ENCODE measurements around the gene BCDIN3D. TPM values are rescaled to one million over a fixed set of nuclear protein-coding genes. Genes with fewer than 3 reads are reported as not detected.

The BCDIN3D gene
- polyA plus RNA-seq, 1 of the 3 experiments (the other 2 are of a cell fraction), result 2.3 TPM

GRCh38 chr12:49832836-49833421 is 10.0 kb downstream of the BCDIN3D start (continued):
- TF ChIP-seq CHD2 (IDR thresholded peaks at IDR 0.05; ENCODE audit: low read length, partially characterized antibody) (no peak), EP300 (IDR thresholded peaks at IDR 0.05; ENCODE audit: borderline replicate concordance in 1 of 2, low read depth in 1 of 2, low read length in 1 of 2) (no peak)

GRCh38 chr12:49831717-49832116 is 11.2 kb downstream of the BCDIN3D start:
- TF ChIP-seq, protein P1, sequence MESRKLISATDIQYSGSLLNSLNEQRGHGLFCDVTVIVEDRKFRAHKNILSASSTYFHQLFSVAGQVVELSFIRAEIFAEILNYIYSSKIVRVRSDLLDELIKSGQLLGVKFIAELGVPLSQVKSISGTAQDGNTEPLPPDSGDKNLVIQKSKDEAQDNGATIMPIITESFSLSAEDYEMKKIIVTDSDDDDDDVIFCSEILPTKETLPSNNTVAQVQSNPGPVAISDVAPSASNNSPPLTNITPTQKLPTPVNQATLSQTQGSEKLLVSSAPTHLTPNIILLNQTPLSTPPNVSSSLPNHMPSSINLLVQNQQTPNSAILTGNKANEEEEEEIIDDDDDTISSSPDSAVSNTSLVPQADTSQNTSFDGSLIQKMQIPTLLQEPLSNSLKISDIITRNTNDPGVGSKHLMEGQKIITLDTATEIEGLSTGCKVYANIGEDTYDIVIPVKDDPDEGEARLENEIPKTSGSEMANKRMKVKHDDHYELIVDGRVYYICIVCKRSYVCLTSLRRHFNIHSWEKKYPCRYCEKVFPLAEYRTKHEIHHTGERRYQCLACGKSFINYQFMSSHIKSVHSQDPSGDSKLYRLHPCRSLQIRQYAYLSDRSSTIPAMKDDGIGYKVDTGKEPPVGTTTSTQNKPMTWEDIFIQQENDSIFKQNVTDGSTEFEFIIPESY (IDR thresholded peaks at IDR 0.05; ENCODE audit: borderline replicate concordance, low read depth), result no peak
- 94% methylated on average over 2 of the region's 2 CpGs for WGBS (ENCODE audit: low lambda C conversion rate)
- ChIA-PET POLR2A (interaction anchor here (1.3 kb wide), 1 partner anchor 90 kb away, joined by 3 read pairs; the partner anchor contains the start of gene TMBIM6), CTCF (interaction anchor here (0.6 to 1.4 kb wide), 5 partner anchors 35 to 193 kb away, joined by 3 to 5 read pairs (median 3); no protein-coding TSS in a partner anchor)
- Histone ChIP-seq H3K4me1 (ENCODE audit: control insufficient read depth in 1 of 2, insufficient read depth in 2 of 2, low read depth in 1 of 2, low read length in 1 of 2) (peaks cover 5 to 14% of the 10 kb centered on the region in 2 experiments; a peak in 3 of 4 replicates), H3K79me2 (ENCODE audit: insufficient read depth) (peaks cover 10% of the 10 kb centered on the region), H3K4me3 (ENCODE audit: low read depth in 2 of 2, low read length in 1 of 2) (no peak overlapping the region), H3K27ac (ENCODE audit: low read depth in 2 of 2, low read length in 1 of 2) (no peak overlapping the region), H3K27me3 (ENCODE audit: insufficient read depth) (no peaks in the 10 kb centered on the region), H4K20me1 (ENCODE audit: insufficient read depth) (peaks cover 2% of the 10 kb centered on the region; the same call in 1 of the 2 replicates), H3K4me2 (no peak overlapping the region), H3K9ac (no peak overlapping the region), H3K36me3 (replicated peaks in 1 of 2; ENCODE audit: control insufficient read depth in 1 of 2, insufficient read depth in 2 of 2, low read length in 1 of 2) (no peaks in the 10 kb centered on the region), H3K9me2 (no peaks in the 10 kb centered on the region), H3F3A (replicated peaks; ENCODE audit: insufficient read depth) (peaks cover 4% of the 10 kb centered on the region), H3K9me3 (no peaks in the 10 kb centered on the region), H2AFZ (ENCODE audit: low read depth) (no peak overlapping the region)
- DNase-seq, result no peak

DNA sequence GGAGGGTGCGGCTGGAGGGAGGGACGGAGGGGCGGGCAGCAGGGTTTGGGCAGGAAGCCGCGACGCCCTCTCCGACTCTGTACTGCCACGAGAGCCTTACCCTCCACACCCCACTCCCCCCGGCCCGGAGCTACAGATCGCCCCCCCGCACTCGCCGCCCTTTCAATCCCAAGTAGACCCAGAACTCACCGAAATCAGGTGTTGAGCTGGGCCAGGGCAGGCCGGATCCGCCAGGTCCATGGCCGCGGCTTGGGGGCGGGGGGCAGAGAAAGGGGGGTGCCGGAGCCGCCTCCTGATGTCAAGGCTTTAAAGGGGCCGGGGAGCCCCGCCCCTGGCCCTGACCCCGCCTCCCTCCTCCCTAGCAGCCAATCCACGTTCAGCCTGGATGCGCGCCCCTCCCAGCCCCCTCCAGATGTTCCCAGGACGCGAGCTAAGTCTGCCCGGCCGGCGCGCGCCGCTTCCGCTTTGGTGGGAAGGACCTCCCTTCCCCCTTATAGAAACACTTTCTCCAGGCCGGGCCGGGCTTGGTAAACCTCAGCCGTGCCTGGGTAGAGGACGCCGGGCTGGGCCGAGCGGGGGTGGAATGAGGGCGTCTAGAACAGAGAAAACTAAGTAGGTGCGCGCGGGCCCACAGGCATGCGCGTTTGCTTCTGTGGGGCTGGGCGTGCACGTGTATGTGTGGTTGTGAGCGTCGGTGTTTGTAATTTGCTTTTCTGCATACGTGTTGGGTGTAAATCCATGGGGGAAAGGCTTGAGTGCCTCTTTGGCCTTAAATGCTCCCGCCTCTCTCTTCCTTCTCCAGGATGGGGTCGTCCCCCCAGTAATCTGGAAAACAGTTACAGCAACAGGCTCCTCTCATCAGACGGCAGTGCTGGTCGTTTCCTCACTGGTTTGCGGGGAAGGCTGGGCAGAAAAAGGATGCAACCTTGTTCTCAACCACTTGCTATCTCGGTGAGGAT is 14.5 kb downstream of the BCDIN3D start, which contains the start of gene NCKAP5L:
Gene NCKAP5L (minus strand): TSS at position 281 of the 959 bp plus-strand sequence. CDS start 24,369 bp downstream, outside the sequence.
- no peaks in the 10 kb centered on the region for H3K9me3 ChIP-seq
- peaks cover 4% of the 10 kb centered on the region for H3F3A ChIP-seq (replicated peaks; ENCODE audit: insufficient read depth)
- no peaks in the 10 kb centered on the region for H3K27me3 ChIP-seq (ENCODE audit: insufficient read depth)
- DNase-seq, result peak; percentile 99
- H3K9ac ChIP-seq, result peak within 1 kb of the TSS; percentile 83
- peaks cover 0 to 7% of the 10 kb centered on the region in 2 experiments for H3K36me3 ChIP-seq (replicated peaks in 1 of 2; ENCODE audit: control insufficient read depth in 1 of 2, insufficient read depth in 2 of 2, low read length in 1 of 2)
- peak within 1 kb of the TSS; percentile 80 to 96 for H3K27ac ChIP-seq (ENCODE audit: low read depth in 2 of 2, low read length in 1 of 2)
- peaks cover 43% of the 10 kb centered on the region for H3K79me2 ChIP-seq (ENCODE audit: insufficient read depth)
- peak within 1 kb of the TSS; percentile 99 for H3K4me2 ChIP-seq
- peak within 1 kb of the TSS; percentile 87 to 92 for H3K4me3 ChIP-seq (ENCODE audit: low read depth in 2 of 2, low read length in 1 of 2)
- H3K9me2 ChIP-seq, result no peaks in the 10 kb centered on the region
- ChIA-PET CTCF (interaction anchor here (0.8 to 7.5 kb wide), 5 partner anchors 8 to 117 kb away, joined by 3 to 51 read pairs (median 5); no protein-coding TSS in a partner anchor), POLR2A (interaction anchor here (0.6 to 3.1 kb wide), 11 partner anchors 10 to 654 kb away, joined by 3 to 14 read pairs (median 4); partner anchors contain the start of genes BCDIN3D and TMBIM6)
- 5% methylated on average over 17 of the region's 61 CpGs for WGBS (ENCODE audit: low lambda C conversion rate)
- H2AFZ ChIP-seq (ENCODE audit: low read depth), result peak within 1 kb of the TSS; percentile 86
- peaks cover 15 to 29% of the 10 kb centered on the region in 2 experiments; a peak in 3 of 4 replicates for H3K4me1 ChIP-seq (ENCODE audit: control insufficient read depth in 1 of 2, insufficient read depth in 2 of 2, low read depth in 1 of 2, low read length in 1 of 2)
- peaks cover 35% of the 10 kb centered on the region for H4K20me1 ChIP-seq (ENCODE audit: insufficient read depth)
- no peak for TF ChIP-seq CTCF (IDR thresholded peaks at IDR 0.05)
- TF ChIP-seq TAF1 (IDR thresholded peaks at IDR 0.05; ENCODE audit: borderline replicate concordance, low read depth, low read length), result peak; percentile 44
- TF ChIP-seq JUND (IDR thresholded peaks at IDR 0.05), result no peak
- TF ChIP-seq, protein P2, sequence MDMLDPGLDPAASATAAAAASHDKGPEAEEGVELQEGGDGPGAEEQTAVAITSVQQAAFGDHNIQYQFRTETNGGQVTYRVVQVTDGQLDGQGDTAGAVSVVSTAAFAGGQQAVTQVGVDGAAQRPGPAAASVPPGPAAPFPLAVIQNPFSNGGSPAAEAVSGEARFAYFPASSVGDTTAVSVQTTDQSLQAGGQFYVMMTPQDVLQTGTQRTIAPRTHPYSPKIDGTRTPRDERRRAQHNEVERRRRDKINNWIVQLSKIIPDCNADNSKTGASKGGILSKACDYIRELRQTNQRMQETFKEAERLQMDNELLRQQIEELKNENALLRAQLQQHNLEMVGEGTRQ (IDR thresholded peaks at IDR 0.05; ENCODE audit: borderline replicate concordance, low read depth, low read length), result no peak
- TF ChIP-seq TEAD4 (IDR thresholded peaks at IDR 0.05; ENCODE audit: borderline replicate concordance, insufficient read depth), result no peak
- TF ChIP-seq RAD21 (IDR thresholded peaks at IDR 0.05; ENCODE audit: low read length), result no peak
- no peak for TF ChIP-seq RXRA (IDR thresholded peaks at IDR 0.05; ENCODE audit: borderline replicate concordance, low read depth)
- TF ChIP-seq GATA2 (CRISPR knock-in tag; IDR thresholded peaks at IDR 0.05), result no peak
- peak; percentile 33; the same call in 1 of the 2 replicates for TF ChIP-seq YY1 (IDR thresholded peaks at IDR 0.05; ENCODE audit: low read depth)
- peak; percentile 57 for TF ChIP-seq NRF1 (IDR thresholded peaks at IDR 0.05; ENCODE audit: low read depth, low read length)
- no peak for TF ChIP-seq NFIC (IDR thresholded peaks at IDR 0.05; ENCODE audit: borderline replicate concordance)
- 0 out of 2 replicates have a peak, but pooled peaks have one; percentile 29 for TF ChIP-seq SIN3A (IDR thresholded peaks at IDR 0.05; ENCODE audit: borderline replicate concordance, low read depth, low read length)
